GM21723 (cell line): ENCODE measurements around the gene BCKDHA.
"Not testable (repeated sequence)": the region's sequence is repeated elsewhere in the genome, so short reads cannot be mapped to it uniquely, and the experiment has no call there.

Experiments used
- ATAC-seq: cut with Tn5 transposase; IDR thresholded peaks from one replicate; pipeline ENCODE4 v1.9.1; 2021; ENCODE audit warnings: mild to moderate bottlenecking, moderate library complexity; ENCODE audit not compliant: unreplicated experiment

The BCKDHA gene

GRCh38 chr19:41424335-41425173, 26.9 kb downstream of the BCKDHA start:
- no peak for ATAC-seq

GRCh38 chr19:41425174-41426115, 27.8 kb downstream of the BCKDHA start:
- ATAC-seq: no peak

GRCh38 chr19:41426116-41426841, 28.7 kb downstream of the BCKDHA start:
- no peak for ATAC-seq

- no peak for ATAC-seq
Observed at GRCh38 chr19:41426952-41427646, 29.5 kb downstream of the BCKDHA start, which contains the start of gene B3GNT8. TSS of gene B3GNT8 (minus strand) at chr19:41427374. CDS start at chr19:41426778, 596 bp downstream.

GRCh38 chr19:41427647-41428480, 30.2 kb downstream of the BCKDHA start:
- no peak for ATAC-seq

- ATAC-seq: no peak
Observed at GRCh38 chr19:41428481-41428859, 30.9 kb downstream of the BCKDHA start.

GRCh38 chr19:41430922-41431321, 33.3 kb downstream of the BCKDHA start:
- no peak for ATAC-seq

- ATAC-seq: no peak
Observed at GRCh38 chr19:41431426-41432386, 34.1 kb downstream of the BCKDHA start.

GRCh38 chr19:41433171-41433570, 35.6 kb downstream of the BCKDHA start:
- ATAC-seq: no peak

GRCh38 chr19:41434450-41434849, 36.8 kb downstream of the BCKDHA start:
- no peak for ATAC-seq

- ATAC-seq: not testable (repeated sequence)
Observed at GRCh38 chr19:41435376-41435775, 37.8 kb downstream of the BCKDHA start.

- ATAC-seq: no peak
Observed at GRCh38 chr19:41435936-41436673, 38.5 kb downstream of the BCKDHA start.

GRCh38 chr19:41436674-41436951, 39.0 kb downstream of the BCKDHA start:
- no peak for ATAC-seq

- ATAC-seq: no peak
Observed at GRCh38 chr19:41437944-41438574, 40.4 kb downstream of the BCKDHA start.

GRCh38 chr19:41439441-41440222, 42.0 kb downstream of the BCKDHA start, which contains the start of gene DMAC2:
TSS of gene DMAC2 (minus strand) at chr19:41439912. CDS start at chr19:41439899, 13 bp downstream.
- peak; percentile 92 for ATAC-seq

GRCh38 chr19:41441321-41441945, 43.8 kb downstream of the BCKDHA start:
- ATAC-seq: no peak
